Measurements from ENCODE around the gene TIGD2.

Gene TIGD2

GRCh38 chr4:89119166-89119565 is 7.8 kb downstream of the TIGD2 start:
- no peak for DNase-seq (ENCODE audit: low spot score)
- H3K4me3 ChIP-seq: no peak overlapping the region
- no peak for TF ChIP-seq CTCF (IDR thresholded peaks at IDR 0.05)
- H3K27ac ChIP-seq: no peak overlapping the region

GRCh38 chr4:89119836-89120235 is 8.5 kb downstream of the TIGD2 start:
- no peak for DNase-seq (ENCODE audit: low spot score)
- H3K4me3 ChIP-seq: no peak overlapping the region
- H3K27ac ChIP-seq: no peak overlapping the region
- no peak for TF ChIP-seq CTCF (IDR thresholded peaks at IDR 0.05)

GRCh38 chr4:89121387-89122068 is 10.2 kb downstream of the TIGD2 start:
- no peak overlapping the region for H3K4me3 ChIP-seq
- DNase-seq (ENCODE audit: low spot score): no peak
- TF ChIP-seq CTCF (IDR thresholded peaks at IDR 0.05): no peak
- no peak overlapping the region for H3K27ac ChIP-seq

GRCh38 chr4:89123451-89123851 is 12.1 kb downstream of the TIGD2 start:
- Histone ChIP-seq H3K27ac (no peak overlapping the region), H3K4me3 (no peak overlapping the region)
- TF ChIP-seq CTCF (IDR thresholded peaks at IDR 0.05): no peak
- DNase-seq (ENCODE audit: low spot score): no peak

GRCh38 chr4:89125901-89126782 is 14.8 kb downstream of the TIGD2 start:
- Histone ChIP-seq H3K27ac (no peak overlapping the region), H3K4me3 (no peak overlapping the region)
- no peak for DNase-seq (ENCODE audit: low spot score)
- no peak for TF ChIP-seq CTCF (IDR thresholded peaks at IDR 0.05)

GRCh38 chr4:89129080-89129640 is 17.8 kb downstream of the TIGD2 start:
- H3K27ac ChIP-seq: no peak overlapping the region
- no peak overlapping the region for H3K4me3 ChIP-seq
- DNase-seq (ENCODE audit: low spot score): no peak
- TF ChIP-seq CTCF (IDR thresholded peaks at IDR 0.05): no peak
